Hepatocyte (in vitro differentiated cells): Measurements from ENCODE around the gene SLC66A3. TPM values are rescaled to one million over a fixed set of nuclear protein-coding genes. Genes with fewer than 3 reads are reported as not detected.
"Not testable (repeated sequence)": the region's sequence is repeated elsewhere in the genome, so short reads cannot be mapped to it uniquely, and the experiment has no call there.

ENCODE experiments used
- DNase-seq: peaks from one replicate; pipeline ENCODE4 v3.0.0-alpha.2; 2016; ENCODE audit warnings: low spot score
- H2AFZ ChIP-seq: fragments of 200-600 bp; sonication (generic); 2 replicates; pipeline ENCODE4 v1.6.0; 2016; ENCODE audit warnings: antibody characterized with exemption, mild to moderate bottlenecking
- H3K27ac ChIP-seq: fragments of 200-600 bp; sonication (generic); 2 replicates; pipeline ENCODE4 v1.5.1; 2016; ENCODE audit warnings: mild to moderate bottlenecking
- H3K27me3 ChIP-seq: fragments of 200-600 bp; sonication (generic); 2 replicates; pipeline ENCODE4 v1.6.1; 2016
- H3K36me3 ChIP-seq: fragments of 200-600 bp; sonication (generic); replicated peaks from 2 replicates; pipeline ENCODE4 v1.5.1; 2016; ENCODE audit warnings: low read depth; ENCODE audit not compliant: insufficient read depth
- H3K4me1 ChIP-seq: fragments of 200-600 bp; sonication (generic); 2 replicates; pipeline ENCODE4 v1.5.1; 2016; ENCODE audit warnings: mild to moderate bottlenecking, moderate library complexity; ENCODE audit not compliant: insufficient read depth
- H3K4me2 ChIP-seq: fragments of 200-600 bp; sonication (generic); 2 replicates; pipeline ENCODE4 v1.6.0; 2016
- H3K4me3 ChIP-seq: fragments of 200-600 bp; sonication (generic); 2 replicates; pipeline ENCODE4 v1.5.1; 2016; ENCODE audit warnings: mild to moderate bottlenecking
- H3K79me2 ChIP-seq: fragments of 200-600 bp; sonication (generic); 2 replicates; pipeline ENCODE4 v1.6.0; 2017; ENCODE audit warnings: mild to moderate bottlenecking
- H3K9me2 ChIP-seq: fragments of 200-600 bp; sonication (generic); replicated peaks from 2 replicates; pipeline ENCODE4 v1.6.0; 2017; ENCODE audit warnings: mild to moderate bottlenecking; ENCODE audit not compliant: insufficient read depth
- H3K9me3 ChIP-seq: fragments of 200-600 bp; sonication (generic); 2 replicates; pipeline ENCODE4 v1.5.1; 2016; ENCODE audit warnings: low read depth, mild to moderate bottlenecking
- H4K20me1 ChIP-seq: fragments of 200-600 bp; sonication (generic); 2 replicates; pipeline ENCODE4 v1.6.0; 2016; ENCODE audit warnings: mild to moderate bottlenecking; ENCODE audit not compliant: insufficient read depth, poor library complexity, severe bottlenecking
- EZH2 ChIP-seq: fragments of 200-600 bp; sonication (generic); IDR thresholded peaks from 2 replicates; pipeline ENCODE4 v1.6.1; 2016; ENCODE audit warnings: antibody characterized with exemption, mild to moderate bottlenecking, borderline replicate concordance
- EZH2phosphoT487 ChIP-seq: fragments of 200-600 bp; sonication (generic); IDR thresholded peaks from one replicate; pipeline ENCODE4 v1.6.1; 2018; ENCODE audit warnings: antibody characterized with exemption, mild to moderate bottlenecking, low read depth, moderate library complexity; ENCODE audit not compliant: unreplicated experiment, severe bottlenecking
- WGBS: methylation state at CpG from one replicate; pipeline ENCODE4 v1.1.6; 2016; ENCODE audit warnings: low lambda C conversion rate; ENCODE audit errors: missing lambda C conversion rate; 5-methylcytosine and 5-hydroxymethylcytosine counted together
- polyA plus RNA-seq: library from polyadenylated mRNA; unstranded; fragments of >200 nt; fragmentation: Nextera tagmentation; extraction: Ambion mirVana; gene quantifications from 2 replicates; pipeline ENCODE4 v1.2.1, GENCODE V29; 2016
- total RNA-seq: library from RNA; depleted of rRNA; stranded (reverse); fragments of >200 nt; gene quantifications from 2 replicates; pipeline ENCODE4 v1.2.3, GENCODE V29; 2014
- TF ChIP-seq, protein P1 (sequence below): fragments of 200-600 bp; sonication (generic); IDR thresholded peaks from 2 replicates; pipeline ENCODE4 v1.5.1; 2016; ENCODE audit warnings: antibody characterized with exemption, mild to moderate bottlenecking; ENCODE audit not compliant: poor library complexity

SLC66A3 gene
- total and polyA plus RNA-seq, 2 experiments from 2014 or later = 24.3 to 26.8 TPM

DNA sequence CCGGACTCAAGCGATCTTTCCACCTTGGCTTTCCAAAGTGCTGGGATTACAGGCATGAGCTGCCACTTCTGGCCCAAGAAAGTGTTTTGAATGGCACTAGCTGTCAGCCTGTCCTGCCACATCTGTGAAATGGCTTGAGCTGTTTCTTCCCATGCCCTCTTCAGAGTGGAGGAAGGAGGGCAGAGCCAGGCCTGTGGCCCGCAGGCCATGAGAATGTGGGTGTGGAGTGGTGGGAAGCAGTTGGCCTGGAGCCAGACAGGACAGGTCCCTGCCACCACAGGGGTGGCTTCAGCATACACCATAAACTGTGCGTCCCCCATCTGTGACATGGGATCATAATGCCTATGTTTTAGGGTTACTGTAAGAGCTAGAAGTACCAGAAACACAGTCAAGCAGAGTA, 6.5 kb downstream of the SLC66A3 start:
- TF ChIP-seq EZH2 (no peak), EZH2phosphoT487 (no peak)
- TF ChIP-seq, protein P1, sequence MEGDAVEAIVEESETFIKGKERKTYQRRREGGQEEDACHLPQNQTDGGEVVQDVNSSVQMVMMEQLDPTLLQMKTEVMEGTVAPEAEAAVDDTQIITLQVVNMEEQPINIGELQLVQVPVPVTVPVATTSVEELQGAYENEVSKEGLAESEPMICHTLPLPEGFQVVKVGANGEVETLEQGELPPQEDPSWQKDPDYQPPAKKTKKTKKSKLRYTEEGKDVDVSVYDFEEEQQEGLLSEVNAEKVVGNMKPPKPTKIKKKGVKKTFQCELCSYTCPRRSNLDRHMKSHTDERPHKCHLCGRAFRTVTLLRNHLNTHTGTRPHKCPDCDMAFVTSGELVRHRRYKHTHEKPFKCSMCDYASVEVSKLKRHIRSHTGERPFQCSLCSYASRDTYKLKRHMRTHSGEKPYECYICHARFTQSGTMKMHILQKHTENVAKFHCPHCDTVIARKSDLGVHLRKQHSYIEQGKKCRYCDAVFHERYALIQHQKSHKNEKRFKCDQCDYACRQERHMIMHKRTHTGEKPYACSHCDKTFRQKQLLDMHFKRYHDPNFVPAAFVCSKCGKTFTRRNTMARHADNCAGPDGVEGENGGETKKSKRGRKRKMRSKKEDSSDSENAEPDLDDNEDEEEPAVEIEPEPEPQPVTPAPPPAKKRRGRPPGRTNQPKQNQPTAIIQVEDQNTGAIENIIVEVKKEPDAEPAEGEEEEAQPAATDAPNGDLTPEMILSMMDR = no peak
- H3K79me2 ChIP-seq = no peaks in the 10 kb centered on the region
- no peaks in the 10 kb centered on the region for H3K9me3 ChIP-seq
- H3K4me3 ChIP-seq = no peak overlapping the region
- H4K20me1 ChIP-seq = no peaks in the 10 kb centered on the region
- H3K27me3 ChIP-seq = no peaks in the 10 kb centered on the region
- 96% methylated on average over 4 of the region's 4 CpGs for WGBS
- H3K27ac ChIP-seq = no peak overlapping the region
- no peak for DNase-seq
- H3K4me2 ChIP-seq = no peak overlapping the region
- H3K36me3 ChIP-seq = no peaks in the 10 kb centered on the region
- H3K4me1 ChIP-seq = no peaks in the 10 kb centered on the region
- no peaks in the 10 kb centered on the region for H3K9me2 ChIP-seq
- no peak overlapping the region for H2AFZ ChIP-seq

DNA sequence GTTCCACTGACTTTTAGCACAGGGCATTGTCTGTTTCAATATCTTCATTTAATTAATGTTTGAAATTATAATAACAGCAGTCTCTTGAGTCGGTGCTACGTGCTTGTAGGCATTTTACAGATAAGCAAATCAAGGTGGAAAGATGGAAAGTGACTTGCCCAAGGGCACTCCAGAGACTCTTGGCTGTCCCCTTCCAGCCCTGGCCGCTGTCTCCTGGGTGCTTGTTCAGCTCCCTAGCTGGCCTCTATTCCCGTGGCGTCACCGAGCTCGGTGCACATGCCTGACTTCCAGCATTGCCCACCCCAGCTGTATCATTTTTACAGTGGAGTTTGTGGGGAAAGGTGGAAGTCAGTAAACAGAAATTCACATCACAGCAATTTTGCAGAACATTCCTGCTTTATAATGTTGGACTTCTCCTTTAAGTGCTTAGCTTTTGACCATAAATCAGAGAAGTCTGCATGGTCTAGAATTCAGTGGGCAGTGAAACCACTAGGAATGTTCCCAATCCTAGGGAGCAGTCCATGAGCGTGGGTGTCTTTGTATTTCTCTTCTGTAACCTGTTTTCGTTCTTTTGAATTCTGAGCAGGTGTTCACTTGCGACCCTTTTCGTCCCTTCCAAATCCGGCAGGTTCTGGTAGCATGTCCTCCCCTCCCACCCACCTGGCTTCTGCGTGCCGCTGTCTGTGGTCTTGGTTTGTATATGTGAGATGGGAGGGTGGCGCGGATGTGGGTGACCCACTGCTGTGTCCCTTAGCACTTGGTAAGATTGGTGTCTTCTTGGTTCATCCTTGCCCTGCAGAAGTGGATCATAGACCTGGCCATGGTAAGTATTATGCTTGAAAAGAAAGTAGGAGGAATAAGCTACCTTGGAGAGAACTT, 8.4 kb downstream of the SLC66A3 start:
- Histone ChIP-seq H3K4me3 (no peak overlapping the region), H3K9me2 (no peaks in the 10 kb centered on the region), H3K9me3 (no peaks in the 10 kb centered on the region), H2AFZ (no peak overlapping the region), H3K4me2 (no peak overlapping the region), H3K27me3 (no peaks in the 10 kb centered on the region), H3K79me2 (no peaks in the 10 kb centered on the region), H3K36me3 (no peaks in the 10 kb centered on the region), H4K20me1 (no peaks in the 10 kb centered on the region), H3K27ac (no peak overlapping the region), H3K4me1 (no peaks in the 10 kb centered on the region)
- no peak for DNase-seq
- TF ChIP-seq EZH2 (no peak), EZH2phosphoT487 (no peak)
- TF ChIP-seq, protein P1 = no peak
- WGBS = 84% methylated on average over 16 of the region's 16 CpGs

DNA sequence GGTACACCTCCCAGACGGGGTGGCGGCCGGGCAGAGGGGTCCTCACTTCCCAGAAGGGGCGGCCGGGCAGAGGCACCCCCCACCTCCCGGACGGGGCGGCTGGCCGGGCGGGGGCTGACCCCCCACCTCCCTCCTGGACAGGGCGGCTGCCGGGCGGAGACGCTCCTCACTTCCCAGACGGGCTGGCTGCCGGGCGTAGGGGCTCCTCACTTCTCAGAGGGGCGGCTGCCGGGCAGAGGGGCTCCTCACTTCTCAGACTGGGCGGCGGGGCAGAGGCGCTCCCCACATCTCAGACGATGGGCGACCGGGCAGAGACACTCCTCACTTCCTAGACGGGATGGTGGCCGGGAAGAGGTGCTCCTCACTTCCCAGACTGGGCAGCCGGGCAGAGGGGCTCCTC, 9.8 kb downstream of the SLC66A3 start:
- H4K20me1 ChIP-seq, H3K27me3 ChIP-seq, H3K79me2 ChIP-seq, H2AFZ ChIP-seq, H3K9me3 ChIP-seq, H3K4me1 ChIP-seq, H3K4me3 ChIP-seq, H3K27ac ChIP-seq, DNase-seq, H3K9me2 ChIP-seq, H3K4me2 ChIP-seq, H3K36me3 ChIP-seq: not testable (repeated sequence)
- WGBS = 100% methylated on average over 2 of the region's 28 CpGs

DNA sequence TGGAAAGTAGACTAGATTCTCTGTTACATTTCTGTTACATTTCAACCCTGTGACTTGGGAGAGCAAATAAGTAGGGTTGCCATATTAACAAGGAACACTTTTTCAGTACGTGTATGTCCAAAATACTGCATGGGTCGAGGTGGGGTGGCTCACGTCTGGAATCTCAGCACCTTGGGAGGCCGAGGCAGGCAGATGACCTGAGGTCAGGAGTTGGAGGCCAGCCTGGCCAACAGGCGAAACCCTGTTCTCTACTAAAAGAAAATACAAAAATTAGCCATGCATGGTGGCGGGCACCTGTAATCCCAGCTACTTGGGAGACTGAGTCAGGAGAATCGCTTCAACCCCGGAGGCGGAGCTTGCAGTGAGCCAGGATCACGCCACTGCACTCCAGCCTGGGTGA, 11.2 kb downstream of the SLC66A3 start:
- no peak for DNase-seq
- WGBS = 85% methylated on average over 10 of the region's 10 CpGs

More for the DNA sequence above, 11.2 kb downstream of the SLC66A3 start:
- H4K20me1 ChIP-seq = no peaks in the 10 kb centered on the region
- TF ChIP-seq EZH2phosphoT487 (no peak), EZH2 (no peak)
- TF ChIP-seq, protein P1 = no peak
- H3K9me3 ChIP-seq = no peaks in the 10 kb centered on the region
- no peak overlapping the region for H3K4me3 ChIP-seq
- no peaks in the 10 kb centered on the region for H3K79me2 ChIP-seq
- no peak overlapping the region for H3K4me2 ChIP-seq
- H3K27me3 ChIP-seq = no peaks in the 10 kb centered on the region
- no peaks in the 10 kb centered on the region for H3K4me1 ChIP-seq
- H3K27ac ChIP-seq = no peak overlapping the region
- H2AFZ ChIP-seq = no peak overlapping the region
- no peaks in the 10 kb centered on the region for H3K9me2 ChIP-seq
- H3K36me3 ChIP-seq = no peaks in the 10 kb centered on the region
